Measurements from ENCODE around the gene NCKAP5. TPM values are rescaled to one million over a fixed set of nuclear protein-coding genes. Genes with fewer than 3 reads are reported as not detected.

The NCKAP5 gene
- total RNA-seq, 1 donor from 2014 or later: 7.7 TPM

- H3K27ac Mint-ChIP-seq: no peak overlapping the region
- DNase-seq (ENCODE audit: extremely low spot score, unreplicated experiment): no peak
- H3K36me3 Mint-ChIP-seq: no peaks in the 10 kb centered on the region
- no peaks in the 10 kb centered on the region for H3K27me3 Mint-ChIP-seq
- H3K4me3 Mint-ChIP-seq: no peak overlapping the region
- H3K4me1 Mint-ChIP-seq (ENCODE audit: unreplicated experiment): peaks cover 16% of the 10 kb centered on the region
- no peak for TF ChIP-seq CTCF (conservative IDR thresholded peaks at IDR 0.05)
- H3K9me3 Mint-ChIP-seq: no peaks in the 10 kb centered on the region
Measured at GRCh38 chr2:133433455-133434451, 134.5 kb downstream of the NCKAP5 start.

GRCh38 chr2:133432778-133433177, 135.5 kb downstream of the NCKAP5 start:
- no peak for TF ChIP-seq CTCF (conservative IDR thresholded peaks at IDR 0.05)
- Mint-ChIP-seq H3K27ac (no peak overlapping the region), H3K27me3 (no peaks in the 10 kb centered on the region), H3K9me3 (no peaks in the 10 kb centered on the region), H3K36me3 (no peaks in the 10 kb centered on the region), H3K4me3 (no peak overlapping the region), H3K4me1 (ENCODE audit: unreplicated experiment) (peaks cover 16% of the 10 kb centered on the region)
- no peak for DNase-seq (ENCODE audit: extremely low spot score, unreplicated experiment)

GRCh38 chr2:133431289-133431688, 137.0 kb downstream of the NCKAP5 start:
- Mint-ChIP-seq H3K9me3 (no peaks in the 10 kb centered on the region), H3K27me3 (no peaks in the 10 kb centered on the region), H3K36me3 (no peaks in the 10 kb centered on the region), H3K4me1 (ENCODE audit: unreplicated experiment) (peaks cover 16% of the 10 kb centered on the region), H3K4me3 (no peak overlapping the region), H3K27ac (no peak overlapping the region)
- no peak for DNase-seq (ENCODE audit: extremely low spot score, unreplicated experiment)
- TF ChIP-seq CTCF (conservative IDR thresholded peaks at IDR 0.05): no peak

- peaks cover 11% of the 10 kb centered on the region for H3K4me1 Mint-ChIP-seq (ENCODE audit: unreplicated experiment)
- no peaks in the 10 kb centered on the region for H3K36me3 Mint-ChIP-seq
- peaks cover 3% of the 10 kb centered on the region for H3K27me3 Mint-ChIP-seq
- no peak overlapping the region for H3K27ac Mint-ChIP-seq
- DNase-seq (ENCODE audit: extremely low spot score, unreplicated experiment): no peak
- no peaks in the 10 kb centered on the region for H3K9me3 Mint-ChIP-seq
- H3K4me3 Mint-ChIP-seq: no peak overlapping the region
- TF ChIP-seq CTCF (conservative IDR thresholded peaks at IDR 0.05): no peak
Measured at GRCh38 chr2:133426791-133427190, 141.5 kb downstream of the NCKAP5 start.

GRCh38 chr2:133425612-133426011, 142.7 kb downstream of the NCKAP5 start:
- TF ChIP-seq CTCF (conservative IDR thresholded peaks at IDR 0.05): no peak
- Mint-ChIP-seq H3K36me3 (no peaks in the 10 kb centered on the region), H3K4me1 (ENCODE audit: unreplicated experiment) (peaks cover 12% of the 10 kb centered on the region), H3K27me3 (peaks cover 5% of the 10 kb centered on the region), H3K27ac (no peak overlapping the region), H3K9me3 (no peaks in the 10 kb centered on the region), H3K4me3 (no peak overlapping the region)
- no peak for DNase-seq (ENCODE audit: extremely low spot score, unreplicated experiment)
